Mesothelial cell of epicardium (in vitro differentiated cells): ENCODE data around the gene TH. TPM values are rescaled to one million over a fixed set of nuclear protein-coding genes. Genes with fewer than 3 reads are reported as not detected.

Source experiments
- DNase-seq, 2 experiments: peaks; one replicate each; pipeline ENCODE4 v3.0.0; 2021; ENCODE audit warnings: low spot score in 2 of 2; ENCODE audit not compliant: unreplicated experiment in 2 of 2
- H3K27ac Mint-ChIP-seq: 2 replicates; pipeline ENCODE4 v1.8.0; 2021; ENCODE audit warnings: mixed read lengths
- H3K27me3 Mint-ChIP-seq: 2 replicates; pipeline ENCODE4 v1.8.0; 2021; ENCODE audit warnings: low read depth, mixed read lengths
- H3K36me3 Mint-ChIP-seq: 2 replicates; pipeline ENCODE4 v1.8.0; 2021; ENCODE audit warnings: mixed read lengths
- H3K4me1 Mint-ChIP-seq: 2 replicates; pipeline ENCODE4 v1.8.0; 2021; ENCODE audit warnings: mixed read lengths
- H3K4me3 Mint-ChIP-seq: 2 replicates; pipeline ENCODE4 v1.8.0; 2021; ENCODE audit warnings: mild to moderate bottlenecking, moderate library complexity, mixed read lengths
- H3K9me3 Mint-ChIP-seq: 2 replicates; pipeline ENCODE4 v1.8.0; 2021; ENCODE audit warnings: mixed read lengths
- total RNA-seq: library from RNA; stranded (reverse); gene quantifications from 3 replicates; pipeline ENCODE4 v1.2.1, GENCODE V29; 2021
- TF ChIP-seq, protein P1 (sequence below): fragments of 200-600 bp; sonication (generic); IDR thresholded peaks from one replicate; pipeline ENCODE4 v1.5.0; 2021; ENCODE audit warnings: antibody characterized with exemption; ENCODE audit not compliant: unreplicated experiment

The TH gene
- total RNA-seq, 1 donor from 2014 or later, result 1.4 TPM

DNA sequence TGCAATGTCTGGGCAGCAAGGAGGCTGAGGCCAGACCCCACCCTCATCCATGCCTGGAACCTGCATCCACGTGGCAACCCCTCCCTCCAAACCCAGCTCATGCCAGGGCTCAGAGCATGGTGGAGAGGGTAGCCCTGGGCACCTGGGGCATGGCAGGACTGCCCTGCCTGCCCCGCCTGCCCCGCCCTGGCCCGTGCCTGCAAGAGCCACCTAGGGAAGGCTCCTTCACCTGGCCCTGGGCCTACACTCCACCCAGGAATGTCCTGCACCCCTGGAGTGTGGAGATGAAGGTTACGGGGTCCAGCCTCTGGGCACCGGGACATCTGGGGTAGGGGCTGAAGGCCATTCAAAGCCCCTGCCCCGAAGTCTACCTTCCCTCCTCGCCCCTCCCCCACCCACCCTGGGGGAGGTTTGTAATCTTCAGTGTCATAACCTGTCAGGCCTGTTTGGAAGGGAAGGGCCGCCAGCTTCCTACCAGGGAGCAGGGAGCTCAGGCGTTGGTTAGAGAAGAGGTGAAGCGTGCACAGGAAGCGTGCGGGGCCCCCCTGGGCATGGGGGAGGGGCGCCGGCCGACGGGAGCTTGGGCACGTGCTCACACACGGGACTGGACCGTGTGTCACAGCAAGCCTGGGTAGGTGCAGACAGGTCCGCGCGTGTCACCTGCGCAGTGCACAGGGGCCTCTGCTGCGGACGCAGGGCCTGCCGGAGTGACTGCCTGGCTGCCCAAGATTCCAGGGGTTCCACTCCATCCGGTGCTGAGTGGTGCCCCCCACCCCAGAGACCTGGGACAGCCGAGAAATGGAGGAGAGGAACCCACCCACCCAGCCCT lies 30.7 kb upstream of the TH start:
- H3K27ac Mint-ChIP-seq, result no peak overlapping the region
- H3K4me1 Mint-ChIP-seq, result peaks cover 8% of the 10 kb centered on the region
- no peaks in the 10 kb centered on the region for H3K36me3 Mint-ChIP-seq
- H3K27me3 Mint-ChIP-seq, result no peaks in the 10 kb centered on the region
- TF ChIP-seq, protein P1, sequence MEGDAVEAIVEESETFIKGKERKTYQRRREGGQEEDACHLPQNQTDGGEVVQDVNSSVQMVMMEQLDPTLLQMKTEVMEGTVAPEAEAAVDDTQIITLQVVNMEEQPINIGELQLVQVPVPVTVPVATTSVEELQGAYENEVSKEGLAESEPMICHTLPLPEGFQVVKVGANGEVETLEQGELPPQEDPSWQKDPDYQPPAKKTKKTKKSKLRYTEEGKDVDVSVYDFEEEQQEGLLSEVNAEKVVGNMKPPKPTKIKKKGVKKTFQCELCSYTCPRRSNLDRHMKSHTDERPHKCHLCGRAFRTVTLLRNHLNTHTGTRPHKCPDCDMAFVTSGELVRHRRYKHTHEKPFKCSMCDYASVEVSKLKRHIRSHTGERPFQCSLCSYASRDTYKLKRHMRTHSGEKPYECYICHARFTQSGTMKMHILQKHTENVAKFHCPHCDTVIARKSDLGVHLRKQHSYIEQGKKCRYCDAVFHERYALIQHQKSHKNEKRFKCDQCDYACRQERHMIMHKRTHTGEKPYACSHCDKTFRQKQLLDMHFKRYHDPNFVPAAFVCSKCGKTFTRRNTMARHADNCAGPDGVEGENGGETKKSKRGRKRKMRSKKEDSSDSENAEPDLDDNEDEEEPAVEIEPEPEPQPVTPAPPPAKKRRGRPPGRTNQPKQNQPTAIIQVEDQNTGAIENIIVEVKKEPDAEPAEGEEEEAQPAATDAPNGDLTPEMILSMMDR, result no peak
- no peak overlapping the region for H3K4me3 Mint-ChIP-seq
- H3K9me3 Mint-ChIP-seq, result peaks cover 8% of the 10 kb centered on the region
- DNase-seq, result no peak

DNA sequence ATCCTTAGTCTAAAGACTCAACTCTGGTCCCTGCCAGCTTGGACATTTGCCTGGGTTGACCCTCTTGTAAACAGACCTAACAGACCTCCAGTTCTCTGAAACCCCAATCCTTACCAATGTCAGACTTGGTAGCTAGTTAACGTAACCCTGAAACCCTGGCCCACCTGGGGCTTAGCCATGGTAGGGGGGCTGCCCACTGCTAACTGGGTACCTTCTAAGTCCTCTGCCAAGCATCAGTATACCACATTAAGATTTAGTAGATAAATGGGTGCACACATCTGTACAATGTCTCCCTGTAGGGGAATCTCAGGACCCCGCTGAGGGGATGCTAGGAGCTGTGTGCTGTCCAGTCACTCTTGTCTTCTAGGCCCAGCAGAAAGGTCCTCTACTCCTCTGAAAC lies 29.9 kb upstream of the TH start:
- no peak for DNase-seq
- H3K27ac Mint-ChIP-seq, result no peak overlapping the region
- TF ChIP-seq, protein P1, result no peak
- no peaks in the 10 kb centered on the region for H3K36me3 Mint-ChIP-seq
- peaks cover 8% of the 10 kb centered on the region for H3K9me3 Mint-ChIP-seq
- no peak overlapping the region for H3K4me3 Mint-ChIP-seq
- peaks cover 8% of the 10 kb centered on the region for H3K4me1 Mint-ChIP-seq
- peaks cover 7% of the 10 kb centered on the region for H3K27me3 Mint-ChIP-seq

DNA sequence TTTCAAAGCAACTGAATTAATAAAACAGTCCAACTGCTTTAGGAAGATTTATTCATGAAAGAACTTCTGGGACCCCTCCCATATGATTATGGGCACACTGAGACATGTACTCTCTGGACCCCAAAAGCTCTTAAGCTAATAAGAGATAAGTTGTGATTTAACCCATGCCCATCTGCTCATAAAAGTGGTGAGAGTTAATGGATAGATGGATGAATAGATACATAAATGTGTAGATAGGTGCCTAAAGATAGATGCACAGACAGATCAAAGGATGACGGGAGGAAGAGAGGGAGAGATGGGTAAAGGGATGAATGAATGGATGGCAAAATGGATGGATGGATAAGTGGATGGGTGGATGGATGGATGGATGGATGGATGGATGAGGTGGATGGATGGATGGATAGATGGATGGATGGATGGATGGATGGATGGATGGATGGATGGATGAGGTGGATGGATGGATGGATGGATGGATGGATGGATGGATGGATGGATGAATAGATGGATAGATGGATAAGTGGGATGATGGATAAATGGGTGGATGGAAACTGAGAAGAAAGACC lies 29.4 kb upstream of the TH start:
- Mint-ChIP-seq H3K9me3 (peaks cover 8% of the 10 kb centered on the region), H3K27ac (no peak overlapping the region), H3K27me3 (peaks cover 12% of the 10 kb centered on the region), H3K4me1 (peaks cover 8% of the 10 kb centered on the region), H3K4me3 (no peak overlapping the region), H3K36me3 (no peaks in the 10 kb centered on the region)
- no peak for DNase-seq
- TF ChIP-seq, protein P1, result no peak

DNA sequence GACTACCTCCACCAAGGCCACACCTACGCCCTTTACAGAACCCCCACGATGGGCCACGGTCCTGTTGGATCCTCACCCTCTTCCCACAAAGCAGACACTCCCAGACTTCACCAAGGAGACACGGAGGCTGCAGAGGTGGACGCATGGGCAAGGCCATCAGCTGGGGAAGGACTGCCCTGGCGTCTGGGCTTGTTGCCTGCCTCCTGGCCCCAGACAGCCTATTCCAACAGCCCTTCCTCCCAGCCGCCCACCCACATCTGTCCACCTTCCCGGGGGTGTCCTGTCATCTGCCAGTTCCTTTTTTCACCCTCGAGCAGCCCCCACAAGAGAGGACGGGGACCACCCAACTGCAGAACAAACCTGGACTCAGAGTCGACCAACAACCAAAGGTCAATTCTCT lies 28.9 kb upstream of the TH start:
- peaks cover 8% of the 10 kb centered on the region for H3K9me3 Mint-ChIP-seq
- peaks cover 16% of the 10 kb centered on the region for H3K27me3 Mint-ChIP-seq
- no peak overlapping the region for H3K27ac Mint-ChIP-seq
- TF ChIP-seq, protein P1, result no peak
- no peak overlapping the region for H3K4me3 Mint-ChIP-seq
- no peaks in the 10 kb centered on the region for H3K36me3 Mint-ChIP-seq
- no peak for DNase-seq
- peaks cover 8% of the 10 kb centered on the region for H3K4me1 Mint-ChIP-seq

DNA sequence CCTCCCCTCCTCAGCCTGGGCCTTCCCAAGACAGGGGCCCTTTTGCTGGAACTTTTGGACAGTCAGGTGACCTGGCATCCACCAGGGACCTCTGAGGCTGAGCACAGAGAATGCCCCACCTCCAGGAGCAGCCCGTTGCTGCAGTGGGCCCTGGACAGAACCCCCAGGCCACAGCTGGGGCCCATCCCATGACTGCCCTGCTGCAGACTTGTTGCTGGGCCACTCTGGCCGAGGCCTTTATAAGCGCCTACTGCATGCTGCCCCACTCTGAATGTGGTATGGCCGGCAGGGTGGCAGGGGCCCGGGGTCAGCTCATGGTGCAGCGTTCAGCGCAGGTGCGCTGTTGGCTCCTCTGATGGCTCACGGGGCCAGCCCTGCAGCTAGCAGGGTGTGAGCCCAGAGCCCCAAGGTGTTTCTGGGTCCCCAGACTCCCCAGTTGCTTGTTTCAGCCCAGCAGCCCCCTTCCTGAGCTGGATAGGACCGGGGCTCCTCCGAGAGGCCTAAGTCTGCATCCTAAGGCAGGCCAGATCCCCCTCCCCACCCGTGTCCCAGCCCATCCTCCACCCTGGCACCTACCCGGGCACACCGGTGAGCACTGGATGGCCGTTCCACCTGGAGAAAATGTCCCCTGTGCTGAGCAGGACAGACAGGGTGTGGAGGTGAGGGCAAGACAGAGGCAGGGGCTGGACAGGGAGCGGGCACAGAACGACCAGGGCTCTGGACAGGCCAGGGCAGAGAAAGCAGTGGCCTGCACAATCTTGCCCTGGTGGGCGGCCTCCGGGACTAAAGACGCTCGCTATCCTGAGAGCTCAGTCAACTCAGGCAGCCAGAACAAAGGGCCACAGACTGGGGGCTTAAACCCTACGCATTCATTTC lies 28.1 kb upstream of the TH start:
- no peak overlapping the region for H3K4me3 Mint-ChIP-seq
- TF ChIP-seq, protein P1, result no peak

More for the DNA sequence above, 28.1 kb upstream of the TH start:
- peaks cover 8% of the 10 kb centered on the region for H3K4me1 Mint-ChIP-seq
- no peak for DNase-seq
- no peak overlapping the region for H3K27ac Mint-ChIP-seq
- peaks cover 17% of the 10 kb centered on the region for H3K27me3 Mint-ChIP-seq
- no peaks in the 10 kb centered on the region for H3K36me3 Mint-ChIP-seq
- peaks cover 8% of the 10 kb centered on the region for H3K9me3 Mint-ChIP-seq
